Measurements from ENCODE around the gene TOB1. TPM values are rescaled to one million over a fixed set of nuclear protein-coding genes. Genes with fewer than 3 reads are reported as not detected.
"Not testable (repeated sequence)": the region's sequence is repeated elsewhere in the genome, so short reads cannot be mapped to it uniquely, and the experiment has no call there.

Gene TOB1
- total and polyA plus RNA-seq, 9 donors, result 19.8 to 73.2 (median 55.2) TPM

DNA sequence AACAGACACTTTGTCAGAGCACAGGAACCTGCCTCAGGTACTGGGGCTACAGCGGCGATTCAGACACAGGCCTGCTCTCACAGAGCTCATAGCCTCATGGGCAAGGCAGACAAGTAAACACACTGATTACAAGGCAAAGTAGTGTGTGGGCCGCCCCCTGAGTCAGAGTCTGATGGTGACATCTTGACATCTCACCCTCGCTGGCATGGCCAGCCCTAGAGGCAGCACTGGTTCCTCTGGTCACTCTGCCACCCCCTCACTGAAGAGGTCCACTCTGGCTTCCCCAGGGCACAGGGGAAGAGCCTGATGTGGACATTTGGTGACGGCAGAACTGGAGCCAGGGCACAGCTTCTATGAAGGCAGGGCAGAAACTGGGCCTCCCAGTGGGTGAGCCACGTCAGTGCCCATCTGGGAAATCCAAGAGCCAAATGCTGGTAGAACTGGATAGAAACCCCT is 32.9 kb upstream of the TOB1 start:
- H3K9me3 ChIP-seq (replicated peaks; ENCODE audit: control insufficient read depth, low read depth, low read length), result no peaks in the 10 kb centered on the region
- H3K4me3 ChIP-seq (ENCODE audit: low read length), result no peak overlapping the region
- 95% methylated on average over 6 of the region's 6 CpGs for WGBS (ENCODE audit: insufficient coverage)
- no peak for DNase-seq
- H3K4me1 ChIP-seq (ENCODE audit: control insufficient read depth, insufficient read depth, low read length), result peaks cover 14% of the 10 kb centered on the region
- no peaks in the 10 kb centered on the region for H3K27me3 ChIP-seq (ENCODE audit: control insufficient read depth, insufficient read depth, low read length)
- no peak overlapping the region for H3K27ac ChIP-seq (ENCODE audit: low read length)
- H3K36me3 ChIP-seq (ENCODE audit: control insufficient read depth, insufficient read depth, low read length), result no peaks in the 10 kb centered on the region

DNA sequence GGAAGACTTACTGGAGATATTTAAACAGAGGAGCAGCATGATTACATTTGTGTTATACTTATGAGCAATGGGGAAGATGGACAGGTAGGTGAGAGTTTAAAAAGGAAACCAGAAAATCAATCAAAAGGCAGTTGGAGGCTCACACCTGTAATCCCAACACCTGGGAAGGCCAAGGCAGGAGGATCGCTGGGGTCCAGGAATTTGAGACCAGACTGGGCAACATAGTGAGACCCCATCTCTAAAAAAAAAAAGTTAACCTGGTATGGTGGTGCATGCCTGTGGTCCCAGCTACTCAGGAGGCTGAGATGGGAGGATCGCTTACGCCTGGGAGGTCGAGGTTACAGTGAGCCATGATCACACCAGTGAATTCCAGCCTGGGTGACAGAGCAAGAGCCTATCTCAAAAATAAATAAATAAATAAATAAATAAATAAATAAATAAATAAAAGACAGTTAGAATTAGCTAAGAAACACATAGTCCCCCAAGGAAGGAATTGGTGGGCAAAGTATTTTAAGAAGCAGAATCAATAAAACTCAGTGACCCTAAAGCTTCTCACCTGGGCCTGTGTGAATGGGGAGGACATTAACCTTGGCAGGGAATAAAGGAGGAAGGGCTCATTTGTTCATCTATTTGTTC is 32.3 kb upstream of the TOB1 start:
- no peaks in the 10 kb centered on the region for H3K27me3 ChIP-seq (ENCODE audit: control insufficient read depth, insufficient read depth, low read length)
- no peak overlapping the region for H3K4me3 ChIP-seq (ENCODE audit: low read length)
- no peaks in the 10 kb centered on the region for H3K9me3 ChIP-seq (replicated peaks; ENCODE audit: control insufficient read depth, low read depth, low read length)
- H3K4me1 ChIP-seq (ENCODE audit: control insufficient read depth, insufficient read depth, low read length), result peaks cover 9% of the 10 kb centered on the region
- H3K27ac ChIP-seq (ENCODE audit: low read length), result no peak overlapping the region
- H3K36me3 ChIP-seq (ENCODE audit: control insufficient read depth, insufficient read depth, low read length), result no peaks in the 10 kb centered on the region
- WGBS (ENCODE audit: insufficient coverage), result no CpG with 5 or more reads among the region's 4 CpGs
- no peak for DNase-seq

DNA sequence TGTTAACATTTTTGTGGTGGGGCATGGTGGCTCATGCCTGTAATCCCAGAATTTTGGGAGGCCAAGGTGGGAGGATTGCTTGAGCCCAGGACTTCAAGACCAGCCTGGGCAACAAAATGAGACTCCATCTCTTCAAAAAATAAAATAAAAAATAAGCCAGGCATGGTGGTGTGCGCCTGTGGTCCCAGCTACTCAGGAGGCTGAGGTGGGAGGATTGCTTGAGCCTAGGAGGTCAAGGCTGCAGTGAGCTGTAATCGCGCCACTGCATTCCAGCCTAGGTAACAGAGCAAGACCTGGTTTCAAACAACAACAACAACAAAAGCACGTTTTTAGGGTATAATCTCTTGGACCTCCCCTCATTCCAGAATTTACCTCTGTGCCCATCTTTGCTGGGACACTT is 28.4 kb upstream of the TOB1 start:
- H3K9me3 ChIP-seq (replicated peaks; ENCODE audit: control insufficient read depth, low read depth, low read length); H3K4me1 ChIP-seq (ENCODE audit: control insufficient read depth, insufficient read depth, low read length); H3K27ac ChIP-seq (ENCODE audit: low read length); H3K4me3 ChIP-seq (ENCODE audit: low read length); DNase-seq; H3K36me3 ChIP-seq (ENCODE audit: control insufficient read depth, insufficient read depth, low read length); H3K27me3 ChIP-seq (ENCODE audit: control insufficient read depth, insufficient read depth, low read length): not testable (repeated sequence)
- WGBS (ENCODE audit: insufficient coverage), result 94% methylated on average over 3 of the region's 4 CpGs

DNA sequence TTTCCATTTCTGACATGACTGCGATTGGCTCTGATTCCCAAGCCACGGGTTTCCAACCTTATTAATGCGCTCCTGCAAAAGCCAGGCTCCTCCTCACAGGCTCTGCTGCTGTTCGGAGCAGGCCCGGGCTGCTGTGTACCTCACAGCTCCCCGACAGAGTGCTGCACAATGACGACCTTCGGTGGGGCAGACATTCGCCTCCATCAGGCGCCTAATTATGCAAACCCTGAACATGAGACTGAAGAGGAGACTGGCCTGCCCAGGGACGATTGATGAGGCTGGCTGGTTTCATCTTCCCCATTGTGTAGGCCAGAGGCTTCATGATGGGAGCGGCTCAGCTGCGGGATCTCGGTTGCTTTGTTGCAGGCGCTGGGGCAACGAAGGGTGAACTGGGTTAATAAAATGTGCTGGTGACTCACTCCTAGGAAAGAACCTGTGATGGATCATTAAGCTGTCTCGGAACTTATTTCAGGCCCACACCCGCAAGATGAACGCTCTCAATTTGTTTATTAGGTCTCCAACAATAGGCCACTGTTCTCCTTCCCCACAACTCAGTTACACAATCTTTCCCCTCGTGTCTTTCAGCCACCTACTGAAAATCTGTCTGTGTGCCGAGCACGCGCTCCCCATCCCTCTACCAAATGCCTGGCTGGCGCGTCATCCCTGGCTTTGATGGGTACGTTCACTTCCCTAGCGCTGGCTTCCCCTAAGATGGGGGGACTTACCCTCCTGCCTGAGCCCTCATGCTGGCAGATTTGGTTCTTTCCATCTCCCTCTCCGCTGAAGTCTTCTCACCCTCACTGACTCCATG is 27.2 kb upstream of the TOB1 start:
- Histone ChIP-seq H3K36me3 (ENCODE audit: control insufficient read depth, insufficient read depth, low read length) (no peaks in the 10 kb centered on the region), H3K4me3 (ENCODE audit: low read length) (no peak overlapping the region), H3K4me1 (ENCODE audit: control insufficient read depth, insufficient read depth, low read length) (no peaks in the 10 kb centered on the region), H3K27ac (ENCODE audit: low read length) (no peak overlapping the region), H3K9me3 (replicated peaks; ENCODE audit: control insufficient read depth, low read depth, low read length) (no peaks in the 10 kb centered on the region), H3K27me3 (ENCODE audit: control insufficient read depth, insufficient read depth, low read length) (no peaks in the 10 kb centered on the region)
- DNase-seq, result no peak
- WGBS (ENCODE audit: insufficient coverage), result 78% methylated on average over 23 of the region's 28 CpGs

DNA sequence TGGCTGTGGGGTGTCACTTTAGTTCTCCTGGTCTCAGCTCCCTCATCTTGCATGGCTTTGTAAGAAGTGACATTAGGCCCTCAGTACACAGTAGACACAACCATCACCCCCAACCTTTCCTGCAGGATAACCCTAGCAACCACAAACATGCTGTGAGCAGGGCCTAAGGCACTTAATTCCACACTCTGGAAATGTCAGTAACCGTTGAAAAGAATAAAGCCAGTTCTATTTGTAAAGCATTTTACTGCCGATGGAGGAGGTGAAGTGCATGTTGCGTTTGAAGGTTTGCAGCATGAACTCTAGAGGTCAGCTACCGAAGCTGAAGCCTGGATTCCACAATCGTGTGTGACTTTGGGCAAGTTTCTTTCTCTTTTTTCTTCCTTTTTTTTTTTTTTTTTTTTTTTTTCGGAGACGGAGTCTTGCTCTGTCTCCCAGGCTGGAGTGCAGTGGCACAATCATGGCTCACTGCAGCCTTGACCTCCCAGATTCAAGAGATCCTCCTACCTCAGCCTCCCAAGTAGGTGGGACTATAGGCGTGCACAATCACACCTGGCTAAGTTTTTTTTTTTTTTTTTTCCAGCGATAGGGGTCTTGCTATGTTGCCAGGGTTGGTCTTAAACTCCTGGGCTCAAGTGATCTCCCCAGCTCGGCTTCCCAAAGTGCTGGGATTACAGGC is 26.1 kb upstream of the TOB1 start:
- DNase-seq, result no peak
- no peak overlapping the region for H3K4me3 ChIP-seq (ENCODE audit: low read length)
- 67% methylated on average over 4 of the region's 10 CpGs for WGBS (ENCODE audit: insufficient coverage)
- no peaks in the 10 kb centered on the region for H3K4me1 ChIP-seq (ENCODE audit: control insufficient read depth, insufficient read depth, low read length)
- H3K27me3 ChIP-seq (ENCODE audit: control insufficient read depth, insufficient read depth, low read length), result no peaks in the 10 kb centered on the region
- no peaks in the 10 kb centered on the region for H3K9me3 ChIP-seq (replicated peaks; ENCODE audit: control insufficient read depth, low read depth, low read length)
- H3K36me3 ChIP-seq (ENCODE audit: control insufficient read depth, insufficient read depth, low read length), result no peaks in the 10 kb centered on the region
- no peak overlapping the region for H3K27ac ChIP-seq (ENCODE audit: low read length)

DNA sequence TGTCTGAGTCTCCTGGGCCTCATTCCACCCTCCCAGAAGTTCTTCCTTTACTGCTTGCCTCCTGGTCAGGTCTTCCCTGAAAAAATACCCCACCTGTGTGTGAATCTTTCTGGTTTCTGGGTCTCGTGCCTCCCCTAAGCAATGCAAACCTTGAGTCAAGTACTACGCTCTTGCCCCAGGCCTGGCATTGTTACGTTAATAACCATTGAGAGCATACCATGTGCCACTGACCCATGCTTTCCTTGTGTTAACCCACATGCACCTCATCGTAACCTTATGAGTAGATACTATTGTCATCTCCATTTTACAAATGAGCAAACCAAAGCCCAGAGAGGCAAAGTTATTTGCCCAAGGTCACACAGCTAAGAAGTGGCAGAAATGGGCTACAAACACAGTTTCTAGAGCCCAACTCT is 25.4 kb upstream of the TOB1 start:
- H3K27me3 ChIP-seq (ENCODE audit: control insufficient read depth, insufficient read depth, low read length), result no peaks in the 10 kb centered on the region
- DNase-seq, result no peak
- H3K27ac ChIP-seq (ENCODE audit: low read length), result no peak overlapping the region
- no peaks in the 10 kb centered on the region for H3K36me3 ChIP-seq (ENCODE audit: control insufficient read depth, insufficient read depth, low read length)
- no peaks in the 10 kb centered on the region for H3K9me3 ChIP-seq (replicated peaks; ENCODE audit: control insufficient read depth, low read depth, low read length)
- H3K4me3 ChIP-seq (ENCODE audit: low read length), result no peak overlapping the region
- H3K4me1 ChIP-seq (ENCODE audit: control insufficient read depth, insufficient read depth, low read length), result no peaks in the 10 kb centered on the region
- WGBS (ENCODE audit: insufficient coverage), result 87% methylated on average over 3 of the region's 4 CpGs

DNA sequence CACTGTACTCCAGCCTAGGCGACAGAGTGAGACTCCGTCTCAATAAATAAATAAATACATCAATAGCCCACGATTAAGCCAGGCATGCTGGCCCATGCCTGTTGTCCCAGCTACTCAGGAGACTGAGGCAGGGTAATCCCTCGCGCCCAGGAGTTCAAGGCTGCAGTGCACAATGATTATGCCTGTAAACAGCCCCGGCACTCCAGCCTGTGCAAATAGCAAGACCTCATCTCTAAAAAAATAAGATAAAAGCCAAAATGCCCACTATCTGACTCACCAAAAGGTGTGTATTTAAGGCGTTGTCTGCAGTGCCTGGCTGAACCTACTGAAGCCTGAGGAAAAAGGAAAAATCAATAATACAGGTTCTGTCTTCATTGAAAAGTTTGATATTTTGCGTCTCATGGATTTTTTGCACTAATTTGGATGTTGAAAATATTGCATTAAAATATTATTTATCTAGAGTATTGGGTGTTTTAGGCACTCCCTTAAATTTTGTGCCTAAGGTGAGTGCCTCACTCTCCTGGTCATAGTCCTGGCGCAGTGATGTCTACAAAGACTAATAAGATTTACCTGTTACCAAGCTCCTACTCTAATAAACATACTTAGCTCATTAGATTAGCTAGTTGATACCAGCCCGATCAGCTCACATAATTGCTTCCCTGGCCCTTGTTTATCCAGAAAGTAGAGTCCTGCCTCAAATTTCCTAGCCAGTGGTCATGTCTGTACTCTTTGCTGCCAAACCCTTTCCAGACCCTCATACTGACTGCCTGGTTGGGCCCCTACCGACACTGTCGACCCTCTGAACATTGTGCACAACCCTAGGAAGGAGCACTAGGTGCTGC is 24.7 kb upstream of the TOB1 start:
- 76% methylated on average over 7 of the region's 12 CpGs for whole genome bisulfite sequencing (ENCODE audit: insufficient coverage)
- H3K27ac ChIP-seq (ENCODE audit: low read length), result no peak overlapping the region
- DNase-seq, result no peak

DNA sequence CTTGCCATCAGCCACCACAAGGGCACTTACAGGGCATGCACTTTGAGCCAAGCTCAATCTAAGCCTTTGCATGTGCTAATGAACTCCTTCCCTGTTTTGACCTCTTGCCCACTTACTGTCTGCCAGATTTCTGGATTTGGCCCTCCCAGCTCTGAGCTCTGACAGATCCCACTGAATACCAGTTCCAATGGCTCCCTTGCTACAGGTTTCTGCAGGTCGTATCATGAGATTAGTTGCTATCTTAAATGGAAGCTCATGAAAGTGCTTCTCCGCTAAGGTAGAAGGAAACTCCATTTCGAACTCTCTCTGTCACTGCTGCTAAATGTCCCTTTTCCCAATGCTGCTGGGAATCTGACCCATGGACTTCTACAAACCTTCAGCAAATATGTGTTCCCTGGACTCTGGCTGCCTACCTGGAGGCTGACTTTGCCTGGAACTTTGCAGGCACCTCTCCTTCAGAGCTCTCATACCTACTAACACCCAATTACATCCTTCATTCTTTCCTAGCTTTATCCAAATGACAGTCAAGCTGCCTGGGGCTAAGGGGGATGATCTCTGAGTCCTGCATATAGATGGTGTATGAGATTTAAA is 23.5 kb upstream of the TOB1 start:
- no peak overlapping the region for H3K27ac ChIP-seq (ENCODE audit: low read length)
- H3K4me3 ChIP-seq (ENCODE audit: low read length), result no peak overlapping the region
- no peak for DNase-seq
- H3K27me3 ChIP-seq (ENCODE audit: control insufficient read depth, insufficient read depth, low read length), result no peaks in the 10 kb centered on the region
- no peaks in the 10 kb centered on the region for H3K9me3 ChIP-seq (replicated peaks; ENCODE audit: control insufficient read depth, low read depth, low read length)
- WGBS (ENCODE audit: insufficient coverage), result 70% methylated on average over 2 of the region's 3 CpGs
- no peaks in the 10 kb centered on the region for H3K36me3 ChIP-seq (ENCODE audit: control insufficient read depth, insufficient read depth, low read length)
- no peaks in the 10 kb centered on the region for H3K4me1 ChIP-seq (ENCODE audit: control insufficient read depth, insufficient read depth, low read length)

More for the DNA sequence above, 24.7 kb upstream of the TOB1 start:
- Histone ChIP-seq H3K27me3 (ENCODE audit: control insufficient read depth, insufficient read depth, low read length) (no peaks in the 10 kb centered on the region), H3K9me3 (replicated peaks; ENCODE audit: control insufficient read depth, low read depth, low read length) (no peaks in the 10 kb centered on the region), H3K36me3 (ENCODE audit: control insufficient read depth, insufficient read depth, low read length) (no peaks in the 10 kb centered on the region), H3K4me3 (ENCODE audit: low read length) (no peak overlapping the region), H3K4me1 (ENCODE audit: control insufficient read depth, insufficient read depth, low read length) (no peaks in the 10 kb centered on the region)

DNA sequence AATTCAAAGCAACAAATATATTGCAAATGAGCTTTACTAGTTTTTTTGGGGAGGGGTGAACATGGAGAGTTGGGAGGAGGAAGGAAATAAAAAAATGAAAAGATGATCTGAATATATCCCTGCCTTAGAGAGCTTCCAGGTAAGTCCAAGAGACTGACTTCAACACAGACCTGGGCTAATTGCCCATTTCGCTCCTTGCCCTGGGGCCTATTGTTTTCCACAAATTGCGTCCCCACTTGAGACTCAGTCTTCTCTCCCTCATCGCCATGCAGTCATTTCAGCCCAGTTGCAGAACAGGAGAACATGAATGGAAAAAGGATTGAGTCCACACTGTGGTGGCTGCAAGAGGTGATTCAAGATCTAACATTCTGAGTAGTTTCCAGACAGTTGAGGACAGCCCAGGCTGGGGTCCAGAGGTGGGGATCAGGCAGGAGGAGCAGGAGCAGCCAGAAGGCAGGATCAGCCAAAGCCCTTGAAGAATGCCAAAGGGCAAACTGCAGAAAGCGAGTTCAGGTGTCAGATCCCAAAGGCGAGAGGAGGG is 21.6 kb upstream of the TOB1 start:
- DNase-seq, result no peak
- H3K27ac ChIP-seq (ENCODE audit: low read length), result no peak overlapping the region
- 89% methylated on average over 1 of the region's 5 CpGs for whole genome bisulfite sequencing (ENCODE audit: insufficient coverage)
- no peaks in the 10 kb centered on the region for H3K4me1 ChIP-seq (ENCODE audit: control insufficient read depth, insufficient read depth, low read length)
- no peak overlapping the region for H3K4me3 ChIP-seq (ENCODE audit: low read length)
- no peaks in the 10 kb centered on the region for H3K9me3 ChIP-seq (replicated peaks; ENCODE audit: control insufficient read depth, low read depth, low read length)
- no peaks in the 10 kb centered on the region for H3K36me3 ChIP-seq (ENCODE audit: control insufficient read depth, insufficient read depth, low read length)
- H3K27me3 ChIP-seq (ENCODE audit: control insufficient read depth, insufficient read depth, low read length), result no peaks in the 10 kb centered on the region
